Tibial nerve (tissue), 4 donors: ENCODE measurements around the gene BRINP3.

ENCODE experiments used
- EP300 ChIP-seq, 2 donors: sonication (generic); formaldehyde crosslinking; IDR thresholded peaks; one replicate each; pipeline ENCODE4 v1.6.1; 2017; ENCODE audit warnings: antibody characterized with exemption in 2 of 2, mild to moderate bottlenecking in 1 of 2
- POLR2A ChIP-seq, 2 donors: fragments of 450-650 bp; IDR thresholded peaks; one replicate each; pipeline ENCODE4 v1.6.1; 2017; ENCODE audit warnings: antibody characterized with exemption in 2 of 2, mild to moderate bottlenecking in 2 of 2, moderate library complexity in 2 of 2
- TF ChIP-seq, protein P1 (sequence below), 5 experiments: fragments of 200-600 bp in 3 of 5; fragments of 450-650 bp in 2 of 5; sonication (generic) in 3 of 5; IDR thresholded peaks; one replicate each; pipeline ENCODE4 v1.5.1; 2016 to 2019; ENCODE audit warnings: antibody characterized with exemption in 5 of 5, mild to moderate bottlenecking in 3 of 5, moderate library complexity in 2 of 5

DNA sequence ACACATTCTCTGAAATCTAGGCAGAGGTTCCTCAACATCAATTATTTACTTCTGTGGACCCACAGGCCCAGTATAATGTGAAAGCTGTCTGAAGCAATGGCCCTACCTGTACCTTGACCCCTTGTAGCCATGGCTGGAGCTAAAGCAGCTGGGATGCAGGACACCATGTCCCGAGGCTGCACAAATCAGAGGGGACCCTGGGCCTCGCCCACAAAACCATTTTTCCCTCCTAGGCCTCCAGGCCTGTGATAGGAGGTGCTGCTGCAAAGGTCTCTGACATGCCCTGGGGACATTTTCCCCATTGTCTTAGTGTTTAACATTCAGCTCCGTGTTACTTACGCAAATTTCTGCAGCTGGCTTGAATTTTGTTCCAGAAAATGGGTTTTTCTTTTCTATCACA, 110.5 kb downstream of the BRINP3 start:
- TF ChIP-seq, protein P1, sequence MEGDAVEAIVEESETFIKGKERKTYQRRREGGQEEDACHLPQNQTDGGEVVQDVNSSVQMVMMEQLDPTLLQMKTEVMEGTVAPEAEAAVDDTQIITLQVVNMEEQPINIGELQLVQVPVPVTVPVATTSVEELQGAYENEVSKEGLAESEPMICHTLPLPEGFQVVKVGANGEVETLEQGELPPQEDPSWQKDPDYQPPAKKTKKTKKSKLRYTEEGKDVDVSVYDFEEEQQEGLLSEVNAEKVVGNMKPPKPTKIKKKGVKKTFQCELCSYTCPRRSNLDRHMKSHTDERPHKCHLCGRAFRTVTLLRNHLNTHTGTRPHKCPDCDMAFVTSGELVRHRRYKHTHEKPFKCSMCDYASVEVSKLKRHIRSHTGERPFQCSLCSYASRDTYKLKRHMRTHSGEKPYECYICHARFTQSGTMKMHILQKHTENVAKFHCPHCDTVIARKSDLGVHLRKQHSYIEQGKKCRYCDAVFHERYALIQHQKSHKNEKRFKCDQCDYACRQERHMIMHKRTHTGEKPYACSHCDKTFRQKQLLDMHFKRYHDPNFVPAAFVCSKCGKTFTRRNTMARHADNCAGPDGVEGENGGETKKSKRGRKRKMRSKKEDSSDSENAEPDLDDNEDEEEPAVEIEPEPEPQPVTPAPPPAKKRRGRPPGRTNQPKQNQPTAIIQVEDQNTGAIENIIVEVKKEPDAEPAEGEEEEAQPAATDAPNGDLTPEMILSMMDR (IDR thresholded peaks at IDR 0.05): no peak
- TF ChIP-seq POLR2A (IDR thresholded peaks at IDR 0.05) (no peak), EP300 (IDR thresholded peaks at IDR 0.05) (no peak)
